COLO668 (cell line): ENCODE measurements around the gene LGI2.

Source experiments
- DNase-seq: peaks from one replicate; lab custom pipeline; 2025; ENCODE audit not compliant: unreplicated experiment; lab: John Stamatoyannopoulos, UW

The LGI2 gene

GRCh38 chr4:24968278-24968677 lies 62.5 kb downstream of the LGI2 start:
- no peak for DNase-seq

- DNase-seq: no peak
These were observed 63.4 kb downstream of the LGI2 start for GRCh38 chr4:24967346-24967745.

GRCh38 chr4:24966076-24966475 lies 64.7 kb downstream of the LGI2 start:
- no peak for DNase-seq

GRCh38 chr4:24965627-24966026 lies 65.1 kb downstream of the LGI2 start:
- DNase-seq: peak; percentile 30

GRCh38 chr4:24963277-24963676 lies 67.5 kb downstream of the LGI2 start:
- no peak for DNase-seq

GRCh38 chr4:24957886-24958285 lies 72.9 kb downstream of the LGI2 start:
- no peak for DNase-seq

GRCh38 chr4:24956763-24957162 lies 74.0 kb downstream of the LGI2 start:
- DNase-seq: no peak

- no peak for DNase-seq
These were observed 74.7 kb downstream of the LGI2 start for GRCh38 chr4:24956091-24956490.

- no peak for DNase-seq
These were observed 78.1 kb downstream of the LGI2 start for GRCh38 chr4:24952667-24953066.

- DNase-seq: no peak
These were observed 80.8 kb downstream of the LGI2 start for GRCh38 chr4:24949970-24950369.
